T-helper 2 cell treated with Interferon-gamma antibody and Interleukin-4, amounts not matched to agents 100 ng/mL and 5 ng/mL, for 36 hours (primary cell): Measurements from ENCODE around the gene SCN7A. TPM values are rescaled to one million over a fixed set of nuclear protein-coding genes. Genes with fewer than 3 reads are reported as not detected.
"Not testable (repeated sequence)": the region's sequence is repeated elsewhere in the genome, so short reads cannot be mapped to it uniquely, and the experiment has no call there.

ENCODE experiments used
- intact Hi-C: fragments of 100-400 bp; cut with micrococcal nuclease; formaldehyde crosslinking; loops from one replicate; pipeline ENCODE4 v1.15.1; 2023
- total RNA-seq: library from RNA; stranded (reverse); gene quantifications from 2 replicates; pipeline ENCODE4 v1.2.3, GENCODE V29; 2022

Gene SCN7A
- total RNA-seq, 1 donor from 2014 or later: not detected

GRCh38 chr2:166361351-166362153, 132.5 kb downstream of the SCN7A start:
- intact Hi-C loops: loop anchor here (1.0 kb wide), 1 partner anchor 23 kb away; no protein-coding TSS in a partner anchor

GRCh38 chr2:166360906-166361305, 133.1 kb downstream of the SCN7A start:
- intact Hi-C loops: loop anchor here (1.0 kb wide), 1 partner anchor 23 kb away; no protein-coding TSS in a partner anchor

GRCh38 chr2:166360426-166360825, 133.6 kb downstream of the SCN7A start:
- intact Hi-C loops: no loop called here

GRCh38 chr2:166357950-166358321, 136.1 kb downstream of the SCN7A start:
- intact Hi-C loops: not testable (repeated sequence)

- intact Hi-C loops: no loop called here
Observed at GRCh38 chr2:166357068-166357949, 136.7 kb downstream of the SCN7A start.

Other genes starting within 250 kb of the SCN7A start
- gene SCN9A, start 118.3 kb downstream of the SCN7A start, total RNA-seq: 1.9 and 2.7 TPM in 2 replicates